Spleen (tissue), 7 donors: ENCODE measurements around the gene STUM.

Source experiments
- POLR2A ChIP-seq, 3 donors: fragments of 450-650 bp; IDR thresholded peaks; one replicate each; pipeline ENCODE4 v1.5.1; 2017; ENCODE audit warnings: antibody characterized with exemption in 3 of 3, mild to moderate bottlenecking in 1 of 3
- POLR2AphosphoS5 ChIP-seq, 3 donors: sonication (generic); formaldehyde crosslinking; IDR thresholded peaks; one replicate each; pipeline ENCODE4 v1.5.1; 2017; ENCODE audit warnings: antibody characterized with exemption in 3 of 3
- TF ChIP-seq, protein P1 (sequence below), 11 experiments: fragments of 200-600 bp in 7 of 11; fragments of 450-650 bp in 4 of 11; sonication (generic) in 4 of 11; IDR thresholded peaks in 8 of 11; conservative IDR thresholded peaks in 3 of 11; 1 replicate in 7 of 11; 2 replicates in 4 of 11; pipeline versions ENCODE4 v1.4.0 to v1.8.0; 2016 to 2021; ENCODE audit warnings: antibody characterized with exemption in 11 of 11, inconsistent platforms in 4 of 11, mild to moderate bottlenecking in 1 of 11
- donor health status: DM: no; HTN: no; CAD: no; lungs with moderate emphysema.
- donor health status: DM: no; HTN: no; CAD: no.
- donor health status: DM: no; HTN: no; CAD: no.

DNA sequence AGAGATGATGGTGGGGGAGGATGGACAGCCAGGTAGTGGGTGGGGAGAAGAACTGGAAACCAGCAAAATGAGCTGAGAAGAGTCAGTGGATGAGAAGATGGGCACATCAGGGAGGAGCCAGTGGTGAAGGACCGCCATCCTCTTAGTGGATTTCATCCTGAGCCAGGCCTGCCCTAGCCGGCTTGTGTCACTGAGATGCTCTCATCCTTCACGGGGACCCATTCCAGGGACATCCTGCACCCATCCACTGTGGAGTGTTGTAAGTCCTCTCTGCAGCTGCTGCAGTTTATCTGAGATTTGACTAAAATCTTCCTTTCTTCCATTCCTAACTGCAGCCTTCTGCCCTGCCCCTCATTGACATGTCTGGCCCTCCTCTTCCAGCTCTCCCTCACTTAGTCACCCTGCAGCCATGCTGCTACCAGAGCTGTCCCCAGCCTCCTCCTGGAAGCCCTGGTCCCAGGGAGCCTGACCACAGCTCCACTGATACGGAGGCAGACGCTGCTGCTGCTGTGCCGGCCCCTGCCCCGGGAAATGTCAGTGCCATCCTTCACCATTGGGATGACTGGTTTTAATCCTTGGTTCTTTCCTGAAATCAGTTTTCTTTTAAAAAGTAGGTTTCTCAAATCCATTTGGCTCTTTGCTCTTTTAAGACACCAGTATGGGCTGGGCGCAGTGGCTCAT lies 33.2 kb downstream of the STUM start:
- TF ChIP-seq, protein P1, sequence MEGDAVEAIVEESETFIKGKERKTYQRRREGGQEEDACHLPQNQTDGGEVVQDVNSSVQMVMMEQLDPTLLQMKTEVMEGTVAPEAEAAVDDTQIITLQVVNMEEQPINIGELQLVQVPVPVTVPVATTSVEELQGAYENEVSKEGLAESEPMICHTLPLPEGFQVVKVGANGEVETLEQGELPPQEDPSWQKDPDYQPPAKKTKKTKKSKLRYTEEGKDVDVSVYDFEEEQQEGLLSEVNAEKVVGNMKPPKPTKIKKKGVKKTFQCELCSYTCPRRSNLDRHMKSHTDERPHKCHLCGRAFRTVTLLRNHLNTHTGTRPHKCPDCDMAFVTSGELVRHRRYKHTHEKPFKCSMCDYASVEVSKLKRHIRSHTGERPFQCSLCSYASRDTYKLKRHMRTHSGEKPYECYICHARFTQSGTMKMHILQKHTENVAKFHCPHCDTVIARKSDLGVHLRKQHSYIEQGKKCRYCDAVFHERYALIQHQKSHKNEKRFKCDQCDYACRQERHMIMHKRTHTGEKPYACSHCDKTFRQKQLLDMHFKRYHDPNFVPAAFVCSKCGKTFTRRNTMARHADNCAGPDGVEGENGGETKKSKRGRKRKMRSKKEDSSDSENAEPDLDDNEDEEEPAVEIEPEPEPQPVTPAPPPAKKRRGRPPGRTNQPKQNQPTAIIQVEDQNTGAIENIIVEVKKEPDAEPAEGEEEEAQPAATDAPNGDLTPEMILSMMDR (IDR thresholded peaks at IDR 0.05 in 8 of 11, conservative IDR thresholded peaks at IDR 0.05 in 3 of 11) = no peak
- no peak for TF ChIP-seq POLR2A (IDR thresholded peaks at IDR 0.05)
- TF ChIP-seq POLR2AphosphoS5 (IDR thresholded peaks at IDR 0.05) = no peak
